Parathyroid adenoma (tissue), 2 donors: Measurements from ENCODE around the gene JUN.

Experiments
- H2AFZ ChIP-seq: fragments of 300-600 bp; sonication (generic); one replicate; pipeline ENCODE4 v1.7.0; 2017; ENCODE audit warnings: antibody characterized with exemption, mild to moderate bottlenecking
- H3K27ac ChIP-seq: fragments of 300-600 bp; sonication (generic); one replicate; pipeline ENCODE4 v1.7.0; 2017
- H3K27me3 ChIP-seq: fragments of 300-600 bp; sonication (generic); one replicate; pipeline ENCODE4 v1.7.0; 2017; ENCODE audit warnings: low read length; ENCODE audit not compliant: control insufficient read depth, insufficient read depth
- H3K36me3 ChIP-seq: fragments of 300-600 bp; sonication (generic); one replicate; pipeline ENCODE4 v1.7.0; 2017; ENCODE audit warnings: low read length; ENCODE audit not compliant: control insufficient read depth, insufficient read depth
- H3K4me1 ChIP-seq: fragments of 300-600 bp; sonication (generic); one replicate; pipeline ENCODE4 v1.7.0; 2017; ENCODE audit warnings: control low read depth
- H3K4me2 ChIP-seq: fragments of 300-600 bp; sonication (generic); one replicate; pipeline ENCODE4 v1.7.0; 2017; ENCODE audit warnings: low read length
- H3K4me3 ChIP-seq: fragments of 300-600 bp; sonication (generic); one replicate; pipeline ENCODE4 v1.7.0; 2017; ENCODE audit warnings: low read depth, low read length
- H3K79me2 ChIP-seq: fragments of 300-600 bp; sonication (generic); one replicate; pipeline ENCODE4 v1.7.0; 2017; ENCODE audit warnings: control low read depth
- H3K9ac ChIP-seq: fragments of 300-600 bp; sonication (generic); one replicate; pipeline ENCODE4 v1.7.0; 2017; ENCODE audit warnings: mild to moderate bottlenecking
- H3K9me3 ChIP-seq: fragments of 300-600 bp; sonication (generic); one replicate; pipeline ENCODE4 v1.7.0; 2017; ENCODE audit warnings: low read length; ENCODE audit not compliant: control insufficient read depth
- TF ChIP-seq, protein P1 (sequence below): fragments of 300-600 bp; sonication (generic); IDR thresholded peaks from one replicate; pipeline ENCODE4 v1.7.0; 2017; ENCODE audit warnings: antibody characterized with exemption, mild to moderate bottlenecking
- donor health status: primary hyperparathyroidism.

Gene JUN

GRCh38 chr1:58789996-58790660, 6.3 kb upstream of the JUN start:
- no peaks in the 10 kb centered on the region for H3K79me2 ChIP-seq
- H3K27me3 ChIP-seq = no peaks in the 10 kb centered on the region
- H3K4me3 ChIP-seq = no peak overlapping the region
- H3K27ac ChIP-seq = no peak overlapping the region
- no peak overlapping the region for H2AFZ ChIP-seq
- no peak overlapping the region for H3K9ac ChIP-seq
- H3K36me3 ChIP-seq = no peaks in the 10 kb centered on the region
- TF ChIP-seq, protein P1, sequence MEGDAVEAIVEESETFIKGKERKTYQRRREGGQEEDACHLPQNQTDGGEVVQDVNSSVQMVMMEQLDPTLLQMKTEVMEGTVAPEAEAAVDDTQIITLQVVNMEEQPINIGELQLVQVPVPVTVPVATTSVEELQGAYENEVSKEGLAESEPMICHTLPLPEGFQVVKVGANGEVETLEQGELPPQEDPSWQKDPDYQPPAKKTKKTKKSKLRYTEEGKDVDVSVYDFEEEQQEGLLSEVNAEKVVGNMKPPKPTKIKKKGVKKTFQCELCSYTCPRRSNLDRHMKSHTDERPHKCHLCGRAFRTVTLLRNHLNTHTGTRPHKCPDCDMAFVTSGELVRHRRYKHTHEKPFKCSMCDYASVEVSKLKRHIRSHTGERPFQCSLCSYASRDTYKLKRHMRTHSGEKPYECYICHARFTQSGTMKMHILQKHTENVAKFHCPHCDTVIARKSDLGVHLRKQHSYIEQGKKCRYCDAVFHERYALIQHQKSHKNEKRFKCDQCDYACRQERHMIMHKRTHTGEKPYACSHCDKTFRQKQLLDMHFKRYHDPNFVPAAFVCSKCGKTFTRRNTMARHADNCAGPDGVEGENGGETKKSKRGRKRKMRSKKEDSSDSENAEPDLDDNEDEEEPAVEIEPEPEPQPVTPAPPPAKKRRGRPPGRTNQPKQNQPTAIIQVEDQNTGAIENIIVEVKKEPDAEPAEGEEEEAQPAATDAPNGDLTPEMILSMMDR = no peak
- no peaks in the 10 kb centered on the region for H3K9me3 ChIP-seq
- H3K4me1 ChIP-seq = no peaks in the 10 kb centered on the region
- no peak overlapping the region for H3K4me2 ChIP-seq

GRCh38 chr1:58789322-58789856, 5.5 kb upstream of the JUN start:
- H3K9ac ChIP-seq = no peak overlapping the region
- no peaks in the 10 kb centered on the region for H3K9me3 ChIP-seq
- H3K79me2 ChIP-seq = no peaks in the 10 kb centered on the region
- H3K27me3 ChIP-seq = no peaks in the 10 kb centered on the region
- no peak overlapping the region for H2AFZ ChIP-seq
- TF ChIP-seq, protein P1 = no peak
- no peaks in the 10 kb centered on the region for H3K36me3 ChIP-seq
- no peak overlapping the region for H3K4me2 ChIP-seq
- no peak overlapping the region for H3K4me3 ChIP-seq
- no peak overlapping the region for H3K27ac ChIP-seq
- H3K4me1 ChIP-seq = no peaks in the 10 kb centered on the region

GRCh38 chr1:58788259-58788658, 4.4 kb upstream of the JUN start:
- no peak overlapping the region for H2AFZ ChIP-seq
- H3K27ac ChIP-seq = no peak overlapping the region
- H3K4me3 ChIP-seq = no peak overlapping the region
- no peak overlapping the region for H3K4me2 ChIP-seq
- H3K9ac ChIP-seq = no peak overlapping the region
- TF ChIP-seq, protein P1 = no peak
- no peaks in the 10 kb centered on the region for H3K27me3 ChIP-seq
- H3K79me2 ChIP-seq = peaks cover under 1% of the 10 kb centered on the region
- no peaks in the 10 kb centered on the region for H3K4me1 ChIP-seq
- H3K9me3 ChIP-seq = no peaks in the 10 kb centered on the region
- no peaks in the 10 kb centered on the region for H3K36me3 ChIP-seq

DNA sequence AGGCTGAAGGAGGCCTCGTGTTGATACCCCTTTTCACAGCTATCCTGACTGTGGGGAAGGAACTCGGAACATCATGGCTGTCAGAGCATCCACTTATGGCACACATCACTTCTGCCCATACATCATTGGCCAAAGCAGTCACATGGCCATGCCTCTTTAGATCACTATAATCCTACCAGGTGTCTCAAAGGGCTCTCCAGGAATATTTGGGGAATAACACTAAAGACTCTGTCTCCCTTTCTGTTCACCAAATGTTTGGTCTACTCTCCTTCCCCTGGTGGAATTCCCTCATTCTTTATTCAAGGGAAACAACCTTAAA, 3.0 kb upstream of the JUN start:
- H3K4me3 ChIP-seq = no peak overlapping the region
- TF ChIP-seq, protein P1 = no peak
- no peaks in the 10 kb centered on the region for H3K9me3 ChIP-seq
- H3K9ac ChIP-seq = no peak overlapping the region
- peak overlapping the region; percentile 100 for H3K27ac ChIP-seq
- no peaks in the 10 kb centered on the region for H3K27me3 ChIP-seq
- no peaks in the 10 kb centered on the region for H3K4me1 ChIP-seq
- peaks cover 14% of the 10 kb centered on the region for H3K79me2 ChIP-seq
- no peak overlapping the region for H3K4me2 ChIP-seq
- no peak overlapping the region for H2AFZ ChIP-seq
- peaks cover 8% of the 10 kb centered on the region for H3K36me3 ChIP-seq
